ENCODE data around the gene FAM184B.
A peak's percentile ranks its signal among the peaks of the same experiment; 100 is the strongest.

Gene FAM184B

DNA sequence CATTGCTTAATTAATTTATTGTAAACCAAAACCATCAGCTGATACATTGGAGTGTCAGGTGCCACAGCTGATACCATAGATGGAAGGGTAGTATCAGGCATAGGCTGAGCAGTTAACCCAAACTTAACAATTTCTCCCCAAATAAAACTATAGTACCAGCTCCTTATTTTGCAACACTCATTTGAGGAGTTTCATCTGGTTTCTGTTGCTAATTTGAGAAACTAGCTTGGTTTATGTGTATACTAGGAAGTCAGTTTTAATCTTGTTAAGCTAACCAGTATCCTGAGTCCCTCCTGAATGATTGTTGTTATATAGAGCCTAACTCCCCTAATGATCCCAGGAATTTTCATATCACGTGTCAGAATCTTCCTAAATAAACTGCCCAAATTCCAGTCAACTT, 16.4 kb upstream of the FAM184B start:
- H3K36me3 Mint-ChIP-seq (ENCODE audit: low read depth): peaks cover 63% of the 10 kb centered on the region
- peaks cover 7% of the 10 kb centered on the region for H3K4me1 Mint-ChIP-seq (ENCODE audit: low read depth)
- H3K27ac Mint-ChIP-seq: peak overlapping the region; percentile 21
- H3K9me3 Mint-ChIP-seq: no peaks in the 10 kb centered on the region
- no peak overlapping the region for H3K4me3 Mint-ChIP-seq
- H3K27me3 Mint-ChIP-seq (ENCODE audit: low read depth): no peaks in the 10 kb centered on the region
- no peak for DNase-seq (ENCODE audit: low spot score)

DNA sequence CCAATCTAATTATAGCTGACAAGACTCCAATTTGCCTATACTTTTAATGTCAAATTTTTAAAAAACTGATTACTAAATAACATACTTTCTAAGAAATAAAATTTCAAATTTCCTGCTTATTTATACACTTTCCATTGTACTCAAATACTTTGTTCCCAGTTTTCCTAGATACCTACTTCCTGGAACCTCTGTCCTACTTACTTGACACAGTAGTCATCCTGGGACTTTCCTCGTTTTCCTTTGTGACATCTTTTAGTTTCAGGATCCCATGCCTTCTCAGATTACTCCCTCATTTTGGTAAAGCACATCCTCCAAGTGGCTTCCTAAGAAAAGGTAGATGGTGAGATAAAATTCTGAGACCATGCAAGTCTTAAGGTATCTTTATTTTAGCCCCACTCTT, 13.3 kb upstream of the FAM184B start:
- Mint-ChIP-seq H3K27me3 (ENCODE audit: low read depth) (no peaks in the 10 kb centered on the region), H3K4me1 (ENCODE audit: low read depth) (peaks cover 2% of the 10 kb centered on the region), H3K9me3 (no peaks in the 10 kb centered on the region), H3K4me3 (no peak overlapping the region), H3K27ac (no peak overlapping the region), H3K36me3 (ENCODE audit: low read depth) (peaks cover 54% of the 10 kb centered on the region)
- DNase-seq (ENCODE audit: low spot score): no peak

DNA sequence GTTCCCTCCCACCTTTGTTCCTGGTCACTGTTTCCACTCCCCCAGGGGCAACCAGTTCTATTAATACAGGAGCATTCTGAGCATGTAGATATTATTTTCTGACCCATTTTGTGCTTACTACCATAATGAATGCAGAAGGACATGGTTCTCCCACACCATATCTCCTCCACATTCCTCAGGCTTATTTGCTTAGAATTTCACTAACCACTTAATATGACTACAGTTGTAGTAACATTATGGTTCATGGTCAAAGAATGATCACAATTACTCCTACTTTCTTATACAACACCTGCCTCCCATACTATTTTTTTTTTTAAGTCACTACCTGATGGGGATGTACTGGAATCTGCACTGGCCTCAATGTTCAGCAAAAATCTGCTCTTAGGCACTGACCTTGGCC, 7.5 kb upstream of the FAM184B start:
- no peaks in the 10 kb centered on the region for H3K9me3 Mint-ChIP-seq
- H3K27me3 Mint-ChIP-seq (ENCODE audit: low read depth): peaks cover 3% of the 10 kb centered on the region
- peaks cover 6% of the 10 kb centered on the region for H3K4me1 Mint-ChIP-seq (ENCODE audit: low read depth)
- no peak overlapping the region for H3K27ac Mint-ChIP-seq
- no peak for DNase-seq (ENCODE audit: low spot score)
- H3K4me3 Mint-ChIP-seq: no peak overlapping the region
- peaks cover 25% of the 10 kb centered on the region for H3K36me3 Mint-ChIP-seq (ENCODE audit: low read depth)

DNA sequence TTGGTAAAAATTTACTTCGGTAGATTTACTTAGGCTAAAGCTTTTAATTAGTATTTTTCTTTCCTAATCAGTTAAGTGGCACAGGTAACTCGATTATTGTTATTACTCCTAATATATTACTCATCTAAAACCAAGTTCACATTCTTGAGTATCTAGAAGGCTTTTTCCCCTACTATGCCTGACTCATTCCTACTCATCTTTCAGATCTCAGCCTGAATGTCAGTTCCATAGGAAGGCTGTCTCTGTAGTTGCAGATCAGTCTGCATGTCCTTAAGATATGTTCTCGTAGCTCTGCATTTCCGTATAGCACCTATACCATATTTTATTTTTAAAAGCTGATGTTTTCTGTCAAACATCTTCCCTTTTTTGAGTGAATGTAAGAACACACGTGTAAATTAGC, 5.9 kb upstream of the FAM184B start:
- Mint-ChIP-seq H3K4me1 (ENCODE audit: low read depth) (peaks cover 6% of the 10 kb centered on the region), H3K27me3 (ENCODE audit: low read depth) (peaks cover 11% of the 10 kb centered on the region), H3K9me3 (no peaks in the 10 kb centered on the region), H3K4me3 (no peak overlapping the region), H3K27ac (no peak overlapping the region), H3K36me3 (ENCODE audit: low read depth) (peaks cover 14% of the 10 kb centered on the region)
- no peak for DNase-seq (ENCODE audit: low spot score)

DNA sequence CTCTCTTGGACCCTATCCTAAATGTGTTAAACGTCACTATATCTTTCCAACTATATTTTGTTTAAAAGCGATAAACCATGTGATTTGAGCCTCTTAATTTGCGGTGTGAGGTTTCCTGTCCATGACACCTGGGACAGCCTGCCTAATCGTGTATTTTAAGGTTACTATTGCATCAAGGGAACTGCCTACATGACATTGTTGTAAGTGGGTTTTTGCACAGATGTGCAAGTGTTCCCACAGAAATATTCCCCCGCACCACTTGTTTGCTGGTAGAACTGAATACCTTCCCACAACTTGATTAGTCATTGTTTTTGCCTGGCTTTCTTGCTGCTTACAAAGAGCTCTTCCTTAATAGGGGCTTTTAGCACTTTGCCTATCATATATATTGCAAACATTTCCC, 5.1 kb upstream of the FAM184B start:
- H3K27ac Mint-ChIP-seq: no peak overlapping the region
- DNase-seq (ENCODE audit: low spot score): no peak
- no peak overlapping the region for H3K4me3 Mint-ChIP-seq

DNA sequence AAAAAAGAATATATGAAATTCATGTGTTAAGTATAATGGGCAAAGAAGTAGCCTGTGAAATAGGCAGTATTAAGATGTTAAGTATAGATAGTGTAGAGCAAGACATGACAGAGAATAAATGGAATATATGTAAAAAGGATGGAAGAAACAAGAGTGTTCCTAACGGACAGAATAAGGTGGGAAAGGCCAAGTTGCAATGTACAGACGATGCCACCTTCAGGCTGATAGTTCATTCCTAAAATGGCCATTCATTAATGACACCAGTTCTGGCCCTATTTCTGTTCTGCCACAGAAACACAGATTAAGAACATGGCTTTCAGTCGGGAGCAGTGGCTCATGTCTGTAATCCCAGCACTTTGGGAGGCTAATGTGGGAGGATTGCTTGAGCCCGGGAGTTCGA, 4.4 kb upstream of the FAM184B start:
- H3K27ac Mint-ChIP-seq: no peak overlapping the region
- H3K4me3 Mint-ChIP-seq: no peak overlapping the region
- DNase-seq (ENCODE audit: low spot score): no peak
- peaks cover 9% of the 10 kb centered on the region for H3K36me3 Mint-ChIP-seq (ENCODE audit: low read depth)
- H3K27me3 Mint-ChIP-seq (ENCODE audit: low read depth): peaks cover 21% of the 10 kb centered on the region
- H3K4me1 Mint-ChIP-seq (ENCODE audit: low read depth): peaks cover 13% of the 10 kb centered on the region
- H3K9me3 Mint-ChIP-seq: no peaks in the 10 kb centered on the region

More for the DNA sequence above, 5.1 kb upstream of the FAM184B start:
- H3K9me3 Mint-ChIP-seq: no peaks in the 10 kb centered on the region
- H3K27me3 Mint-ChIP-seq (ENCODE audit: low read depth): peaks cover 19% of the 10 kb centered on the region
- peaks cover 12% of the 10 kb centered on the region for H3K36me3 Mint-ChIP-seq (ENCODE audit: low read depth)
- peaks cover 11% of the 10 kb centered on the region for H3K4me1 Mint-ChIP-seq (ENCODE audit: low read depth)

DNA sequence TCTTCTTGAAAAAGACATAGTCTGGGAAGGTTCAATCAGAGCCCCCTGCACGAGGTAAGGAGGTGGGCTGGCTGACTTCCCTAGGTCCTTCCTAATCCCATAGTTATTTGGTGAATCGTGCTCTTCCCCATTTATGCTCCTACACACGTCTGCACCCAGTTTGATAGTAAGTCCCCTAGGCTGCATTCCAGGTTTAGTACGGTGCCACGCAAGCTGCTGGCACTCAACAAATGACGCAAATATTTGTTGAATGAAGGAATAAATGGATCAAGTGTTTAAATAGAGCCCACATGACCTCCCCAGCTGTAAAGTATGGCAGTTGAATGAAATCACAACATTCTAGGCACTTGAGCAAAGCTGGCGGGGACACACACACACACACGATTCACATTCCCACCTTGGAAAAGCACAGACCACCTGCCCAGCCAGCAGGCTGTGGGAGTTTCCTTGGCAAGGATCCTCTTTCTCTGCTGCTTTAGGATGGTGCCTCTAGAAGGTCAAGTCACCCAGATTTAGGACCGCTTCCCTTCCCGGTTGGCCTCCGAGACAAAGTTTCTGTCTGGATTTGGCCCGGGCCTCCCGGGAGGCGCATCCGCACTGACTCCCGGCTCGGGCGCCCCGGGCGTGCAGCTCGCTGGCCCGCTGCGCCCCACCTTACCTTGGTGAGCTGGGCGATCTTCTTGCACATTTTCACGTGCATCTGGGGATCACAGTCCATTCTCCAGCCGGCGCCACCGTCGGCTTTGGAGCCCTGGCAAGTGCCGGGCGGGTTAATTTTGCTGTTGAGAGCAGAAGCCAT, 721 bp downstream of the FAM184B start:
- peaks cover 7% of the 10 kb centered on the region for H3K4me1 Mint-ChIP-seq (ENCODE audit: low read depth)
- no peak for DNase-seq (ENCODE audit: low spot score)

DNA sequence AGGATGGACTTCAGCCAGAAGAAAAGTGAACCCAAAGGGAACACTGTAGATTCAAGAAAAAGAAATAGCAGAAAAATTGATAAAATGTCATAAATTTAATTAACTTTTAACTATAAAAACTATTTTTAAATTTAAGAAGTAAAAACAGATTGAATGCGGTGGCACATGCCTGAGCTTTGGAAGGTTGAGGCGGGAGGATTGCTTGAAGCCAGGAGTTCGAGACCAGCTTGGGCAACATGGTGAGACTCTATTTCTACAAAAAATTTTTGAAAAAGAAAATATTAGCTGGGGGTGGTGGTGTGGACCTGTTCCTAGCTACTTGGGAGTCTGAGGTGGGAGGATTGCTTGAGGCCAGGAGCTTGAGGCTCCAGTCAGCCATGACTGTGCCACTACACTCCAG, 3.0 kb downstream of the FAM184B start:
- Mint-ChIP-seq H3K36me3 (ENCODE audit: low read depth) (peaks cover 4% of the 10 kb centered on the region), H3K4me3 (no peak overlapping the region), H3K27me3 (ENCODE audit: low read depth) (peaks cover 48% of the 10 kb centered on the region), H3K9me3 (no peaks in the 10 kb centered on the region), H3K27ac (no peak overlapping the region), H3K4me1 (ENCODE audit: low read depth) (peaks cover 7% of the 10 kb centered on the region)
- DNase-seq (ENCODE audit: low spot score): no peak

More for the DNA sequence above, 721 bp downstream of the FAM184B start:
- Mint-ChIP-seq H3K36me3 (ENCODE audit: low read depth) (peaks cover 4% of the 10 kb centered on the region), H3K9me3 (no peaks in the 10 kb centered on the region), H3K27me3 (ENCODE audit: low read depth) (peaks cover 51% of the 10 kb centered on the region), H3K27ac (no peak overlapping the region), H3K4me3 (no peak overlapping the region)

DNA sequence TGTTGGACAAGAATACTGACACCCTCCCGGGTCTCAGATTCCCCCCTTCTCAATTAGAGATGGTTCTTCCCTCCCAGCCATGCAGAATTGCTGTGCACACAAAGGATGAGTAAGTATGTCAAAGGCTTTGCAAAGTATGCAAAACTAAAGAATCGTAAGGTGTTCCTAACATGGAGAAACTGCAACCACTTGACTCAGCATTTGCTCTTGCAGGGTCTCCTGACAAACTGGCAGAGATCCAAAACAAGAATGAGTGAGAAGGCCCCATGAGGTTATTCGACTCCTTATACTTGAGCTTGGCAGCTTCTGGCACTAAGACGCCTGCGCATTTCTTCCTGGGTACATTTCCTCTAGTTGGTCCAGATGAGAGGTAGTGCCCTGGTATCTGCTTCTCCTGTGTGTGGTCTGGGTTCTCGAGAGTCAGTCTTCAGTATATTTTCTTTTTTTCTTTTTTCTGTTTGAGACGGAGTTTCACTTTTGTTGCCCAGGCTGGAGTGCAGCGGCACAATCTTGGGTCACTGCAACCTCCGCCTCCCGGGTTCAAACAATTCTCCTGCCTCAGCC, 8.2 kb downstream of the FAM184B start:
- no peaks in the 10 kb centered on the region for H3K36me3 Mint-ChIP-seq (ENCODE audit: low read depth)
- H3K9me3 Mint-ChIP-seq: no peaks in the 10 kb centered on the region
- H3K4me3 Mint-ChIP-seq: no peak overlapping the region
- no peaks in the 10 kb centered on the region for H3K4me1 Mint-ChIP-seq (ENCODE audit: low read depth)
- no peak for DNase-seq (ENCODE audit: low spot score)
- no peak overlapping the region for H3K27ac Mint-ChIP-seq
- peaks cover 8% of the 10 kb centered on the region for H3K27me3 Mint-ChIP-seq (ENCODE audit: low read depth)

DNA sequence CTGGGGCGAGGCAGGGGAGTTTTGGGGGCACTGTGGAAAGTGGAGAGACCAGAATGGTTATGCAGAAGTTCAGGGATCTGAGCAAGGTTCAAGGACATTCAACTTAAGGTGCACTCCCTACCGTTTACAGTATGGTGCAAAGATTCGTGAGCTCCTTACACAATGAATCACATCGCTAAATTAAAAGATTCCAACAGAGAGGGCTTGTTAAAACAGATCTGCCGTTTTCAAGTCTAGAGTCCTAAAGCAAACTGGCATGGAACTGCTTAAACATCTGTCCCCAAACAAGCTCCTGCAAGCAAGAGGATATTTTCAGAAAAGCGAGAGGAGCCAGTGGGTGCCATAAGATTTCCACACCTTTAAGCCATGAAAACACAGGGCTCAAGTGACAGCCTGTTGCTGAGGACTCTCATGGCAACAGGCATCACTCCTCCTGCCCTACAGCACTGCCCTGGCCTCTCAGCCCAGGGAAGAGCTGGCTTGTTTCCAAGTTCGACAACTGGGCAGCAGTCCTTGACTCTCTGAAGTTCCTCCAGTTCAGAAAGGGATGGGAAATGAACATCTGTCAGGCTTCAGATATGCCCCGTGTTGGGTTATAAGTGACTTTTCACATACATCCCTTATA, 10.0 kb downstream of the FAM184B start:
- no peak overlapping the region for H3K27ac Mint-ChIP-seq
- no peaks in the 10 kb centered on the region for H3K27me3 Mint-ChIP-seq (ENCODE audit: low read depth)
- H3K4me1 Mint-ChIP-seq (ENCODE audit: low read depth): no peaks in the 10 kb centered on the region

DNA sequence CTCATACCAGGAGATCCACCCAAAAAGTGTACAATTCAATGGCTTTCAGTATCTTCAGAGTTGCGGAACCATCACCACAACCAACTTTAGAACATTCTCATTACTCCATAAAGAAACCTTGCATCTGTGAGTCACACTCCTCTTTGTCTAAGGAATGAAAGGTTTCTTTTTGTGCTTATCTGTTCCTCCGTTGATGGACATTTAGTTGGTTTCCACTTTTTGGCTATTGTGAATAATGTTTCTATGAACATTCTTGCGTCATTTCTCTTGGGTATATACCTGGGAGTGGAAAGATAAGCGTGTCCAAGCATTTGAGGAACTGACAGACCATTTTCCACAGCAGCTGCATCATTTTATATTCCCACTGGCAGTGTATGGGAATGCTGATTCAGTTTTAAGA, 10.6 kb downstream of the FAM184B start:
- Mint-ChIP-seq H3K4me3 (no peak overlapping the region), H3K9me3 (peaks cover 4% of the 10 kb centered on the region), H3K27me3 (ENCODE audit: low read depth) (no peaks in the 10 kb centered on the region), H3K4me1 (ENCODE audit: low read depth) (no peaks in the 10 kb centered on the region), H3K36me3 (ENCODE audit: low read depth) (no peaks in the 10 kb centered on the region), H3K27ac (no peak overlapping the region)
- DNase-seq (ENCODE audit: low spot score): no peak

More for the DNA sequence above, 10.0 kb downstream of the FAM184B start:
- Mint-ChIP-seq H3K9me3 (no peaks in the 10 kb centered on the region), H3K4me3 (no peak overlapping the region), H3K36me3 (ENCODE audit: low read depth) (no peaks in the 10 kb centered on the region)
- DNase-seq (ENCODE audit: low spot score): no peak

DNA sequence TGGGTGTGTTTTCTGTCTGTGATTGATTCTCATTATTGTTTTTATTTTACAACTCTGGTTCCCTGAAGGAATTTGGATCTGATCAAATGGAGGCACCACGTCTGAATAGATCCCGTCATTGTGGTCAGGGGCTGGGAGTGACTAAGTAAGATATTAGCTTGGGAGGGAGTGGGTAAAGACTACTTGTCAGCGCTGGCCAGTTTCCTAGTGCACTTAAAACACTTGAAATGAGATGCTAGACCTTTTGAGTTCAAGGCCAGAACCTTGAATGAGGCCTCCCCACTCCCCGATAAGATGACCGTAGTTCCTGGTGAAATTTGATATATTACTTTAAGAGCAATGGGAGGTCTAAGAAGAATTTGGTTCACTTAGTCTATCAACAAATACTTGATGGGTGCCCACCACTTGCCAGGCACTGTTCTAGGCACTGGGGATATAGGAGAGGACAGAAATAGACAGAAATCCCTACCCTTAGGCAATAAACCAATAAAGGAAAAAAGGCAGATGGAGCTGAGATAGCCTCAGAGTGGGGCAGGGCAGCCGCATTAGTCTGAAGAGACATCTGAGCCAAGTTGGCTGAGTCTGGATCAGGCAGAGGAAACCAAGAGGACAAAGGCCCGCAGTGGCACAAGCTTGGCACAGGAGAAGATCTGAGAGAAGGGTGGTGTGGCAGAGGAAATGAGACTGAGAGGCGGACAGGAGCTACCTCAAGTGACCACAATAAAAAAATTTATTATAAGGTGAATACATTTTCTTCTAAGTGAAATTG, 11.8 kb downstream of the FAM184B start:
- no peak for DNase-seq (ENCODE audit: low spot score)
- no peak overlapping the region for H3K27ac Mint-ChIP-seq
- H3K4me1 Mint-ChIP-seq (ENCODE audit: low read depth): no peaks in the 10 kb centered on the region
- H3K27me3 Mint-ChIP-seq (ENCODE audit: low read depth): no peaks in the 10 kb centered on the region
- H3K4me3 Mint-ChIP-seq: no peak overlapping the region
- H3K36me3 Mint-ChIP-seq (ENCODE audit: low read depth): no peaks in the 10 kb centered on the region
- H3K9me3 Mint-ChIP-seq: peaks cover 9% of the 10 kb centered on the region

DNA sequence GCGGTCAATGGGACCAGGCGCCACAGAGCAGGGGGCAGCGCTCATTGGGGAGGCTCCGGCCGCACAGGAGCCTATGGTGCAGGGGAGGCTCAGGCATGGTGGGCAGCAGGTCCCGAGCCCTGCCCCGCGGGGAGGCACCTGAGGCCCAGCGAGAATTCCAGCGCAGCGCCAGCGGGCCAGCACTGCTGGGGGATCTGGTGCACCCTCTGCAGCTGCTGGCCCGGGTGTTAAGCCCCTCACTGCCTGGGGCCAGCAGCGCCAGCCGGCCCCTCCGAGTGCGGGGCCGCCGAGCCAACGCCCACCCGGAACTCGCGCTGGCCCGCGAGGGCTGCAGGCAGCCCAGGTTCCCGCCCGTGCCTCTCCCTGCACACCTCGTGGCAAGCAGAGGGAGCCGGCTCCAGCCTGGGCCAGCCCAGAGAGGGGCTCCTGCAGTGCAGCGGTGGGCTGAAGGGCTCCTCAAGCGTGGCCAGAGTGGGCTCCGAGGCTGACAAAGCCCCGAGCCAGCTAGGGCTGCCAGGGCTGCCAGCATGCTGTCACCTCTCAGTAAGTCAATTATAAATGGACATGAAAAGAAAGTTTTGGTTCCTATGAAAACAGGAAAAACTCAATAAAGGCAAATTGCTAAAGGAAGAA, 14.5 kb downstream of the FAM184B start:
- Mint-ChIP-seq H3K27me3 (ENCODE audit: low read depth) (no peaks in the 10 kb centered on the region), H3K36me3 (ENCODE audit: low read depth) (no peaks in the 10 kb centered on the region), H3K27ac (no peak overlapping the region), H3K4me3 (no peak overlapping the region), H3K9me3 (peaks cover 9% of the 10 kb centered on the region), H3K4me1 (ENCODE audit: low read depth) (no peaks in the 10 kb centered on the region)
- DNase-seq (ENCODE audit: low spot score): no peak

Data from T-helper 2 cell treated with Interferon-gamma antibody and Interleukin-4, amounts not matched to agents 5 μg/mL and 100 μg/mL, for 36 hours (primary cell).